Muscle of arm (tissue), 14 donors: ENCODE results near the gene SCNN1G. TPM values are rescaled to one million over a fixed set of nuclear protein-coding genes. Genes with fewer than 3 reads are reported as not detected.
A peak's percentile ranks its signal among the peaks of the same experiment; 100 is the strongest.
"Not testable (repeated sequence)": the region's sequence is repeated elsewhere in the genome, so short reads cannot be mapped to it uniquely, and the experiment has no call there.

Experiments
- DNase-seq: peaks from one replicate; pipeline ENCODE4 v3.0.0-alpha.2; 2013
- long read RNA-seq, 11 donors: transcript quantifications; one replicate each; lab custom pipeline, GENCODE V29; 2026
- polyA plus RNA-seq, 12 donors: library from polyadenylated mRNA; unstranded; fragments of 120-200 nt; gene quantifications; one replicate each; pipeline ENCODE4 v1.2.1, GENCODE V29; 2013; ENCODE audit not compliant: insufficient read length in 12 of 12

The SCNN1G gene
- under 1 TPM in 6 of 12 donors, not detected in 6; 0.07 to 0.47 (median 0.28) TPM for polyA plus RNA-seq
- long read RNA-seq, donor 1: 0 reads
- long read RNA-seq, donor 2: 0 reads
- long read RNA-seq, donor 3: 0 reads
- long read RNA-seq, donor 4: 0 reads
- long read RNA-seq, donor 5: 0 reads
- long read RNA-seq, donor 6: 0 reads
- long read RNA-seq, donor 7: 0 reads
- long read RNA-seq, donor 8: 0 reads
- long read RNA-seq, donor 9: 0 reads
- long read RNA-seq, donor 10: 0 reads
- long read RNA-seq, donor 11: 0 reads

GRCh38 chr16:23182679-23183542 is at the start of gene SCNN1G:
TSS of gene SCNN1G (plus strand) at chr16:23182745. CDS start at chr16:23186272, 3,527 bp downstream.
- DNase-seq: no peak

GRCh38 chr16:23132775-23133463 is 49.6 kb upstream of the SCNN1G start:
- peak; percentile 24 for DNase-seq

GRCh38 chr16:23134274-23134673 is 48.3 kb upstream of the SCNN1G start:
- DNase-seq: no peak

- no peak for DNase-seq
Measured at GRCh38 chr16:23137256-23137655, 45.3 kb upstream of the SCNN1G start.

GRCh38 chr16:23137818-23138217 is 44.7 kb upstream of the SCNN1G start:
- DNase-seq: no peak

- DNase-seq: no peak
Measured at GRCh38 chr16:23140107-23140506, 42.4 kb upstream of the SCNN1G start.

GRCh38 chr16:23141033-23141432 is 41.5 kb upstream of the SCNN1G start:
- no peak for DNase-seq

- no peak for DNase-seq
Measured at GRCh38 chr16:23141500-23141899, 41.0 kb upstream of the SCNN1G start.

- no peak for DNase-seq
Measured at GRCh38 chr16:23141959-23142740, 40.4 kb upstream of the SCNN1G start.

- DNase-seq: no peak
Measured at GRCh38 chr16:23143391-23143790, 39.2 kb upstream of the SCNN1G start.

GRCh38 chr16:23144393-23144792 is 38.2 kb upstream of the SCNN1G start:
- DNase-seq: not testable (repeated sequence)

- no peak for DNase-seq
Measured at GRCh38 chr16:23145186-23145585, 37.4 kb upstream of the SCNN1G start.

- DNase-seq: no peak
Measured at GRCh38 chr16:23145608-23146007, 36.9 kb upstream of the SCNN1G start.

- no peak for DNase-seq
Measured at GRCh38 chr16:23146877-23147601, 35.5 kb upstream of the SCNN1G start.

- no peak for DNase-seq
Measured at GRCh38 chr16:23147666-23148065, 34.9 kb upstream of the SCNN1G start.

GRCh38 chr16:23148166-23148512 is 34.4 kb upstream of the SCNN1G start:
- DNase-seq: no peak

- DNase-seq: peak; percentile 53
Measured at GRCh38 chr16:23148513-23149266, 33.9 kb upstream of the SCNN1G start.

- DNase-seq: peak; percentile 93
Measured at GRCh38 chr16:23149267-23149992, 33.1 kb upstream of the SCNN1G start, which contains the start of gene USP31. TSS of gene USP31 (minus strand) at chr16:23149452. CDS start at chr16:23149270, 182 bp downstream.

GRCh38 chr16:23149993-23150364 is 32.6 kb upstream of the SCNN1G start:
- DNase-seq: no peak
